Embryonic facial prominence (tissue), 1 donor: ENCODE results near the gene OR2AJ1.
"Not testable (repeated sequence)": the region's sequence is repeated elsewhere in the genome, so short reads cannot be mapped to it uniquely, and the experiment has no call there.

Experiments
- DNase-seq: peaks from one replicate; pipeline ENCODE4 v3.0.0-alpha.2; 2016; ENCODE audit errors: extremely low spot score

Gene OR2AJ1

GRCh38 chr1:247924868-247925267 lies at the start of gene OR2AJ1:
TSS of gene OR2AJ1 (plus strand) at chr1:247924889. CDS start at chr1:247933769, 8,880 bp downstream.
- DNase-seq, result no peak

GRCh38 chr1:247883346-247883745 lies 41.3 kb upstream of the OR2AJ1 start:
- no peak for DNase-seq

- no peak for DNase-seq
These were observed 39.8 kb upstream of the OR2AJ1 start for GRCh38 chr1:247884797-247885413.

- DNase-seq, result no peak
These were observed 29.5 kb upstream of the OR2AJ1 start, which contains the start of gene OR2W3 for GRCh38 chr1:247895163-247895637. TSS of gene OR2W3 (plus strand) at chr1:247895587. CDS start at chr1:247895587, 0 bp downstream.

- no peak for DNase-seq
These were observed 28.7 kb upstream of the OR2AJ1 start for GRCh38 chr1:247895976-247896375.

- DNase-seq, result no peak
These were observed 20.6 kb upstream of the OR2AJ1 start for GRCh38 chr1:247904122-247904521.

- no peak for DNase-seq
These were observed 19.5 kb upstream of the OR2AJ1 start for GRCh38 chr1:247905181-247905580.

GRCh38 chr1:247905910-247906503 lies 18.7 kb upstream of the OR2AJ1 start:
- DNase-seq, result no peak

- DNase-seq, result no peak
These were observed 18.1 kb upstream of the OR2AJ1 start for GRCh38 chr1:247906504-247907047.

GRCh38 chr1:247908766-247909165 lies 15.9 kb upstream of the OR2AJ1 start:
- DNase-seq, result no peak

- DNase-seq, result no peak
These were observed 10.9 kb upstream of the OR2AJ1 start for GRCh38 chr1:247913786-247914185.

GRCh38 chr1:247914941-247915662 lies 9.6 kb upstream of the OR2AJ1 start:
- DNase-seq, result no peak

- no peak for DNase-seq
These were observed 4.7 kb upstream of the OR2AJ1 start, which contains the start of gene OR2T8 for GRCh38 chr1:247919952-247920351. TSS of gene OR2T8 (plus strand) at chr1:247920252. CDS start at chr1:247921018, 766 bp downstream.

- no peak for DNase-seq
These were observed 748 bp upstream of the OR2AJ1 start for GRCh38 chr1:247923941-247924340.

- no peak for DNase-seq
These were observed 9.3 kb downstream of the OR2AJ1 start for GRCh38 chr1:247933989-247934388.

GRCh38 chr1:247935781-247936180 lies 11.1 kb downstream of the OR2AJ1 start:
- DNase-seq, result no peak

- DNase-seq, result no peak
These were observed 11.7 kb downstream of the OR2AJ1 start for GRCh38 chr1:247936415-247936814.

- DNase-seq, result not testable (repeated sequence)
These were observed 12.5 kb downstream of the OR2AJ1 start for GRCh38 chr1:247936965-247937734.

GRCh38 chr1:247942624-247943023 lies 17.9 kb downstream of the OR2AJ1 start:
- no peak for DNase-seq

- no peak for DNase-seq
These were observed 23.9 kb downstream of the OR2AJ1 start, which contains the start of gene OR2L8 for GRCh38 chr1:247948558-247948957. TSS of gene OR2L8 (plus strand) at chr1:247948858. CDS start at chr1:247948858, 0 bp downstream.

- DNase-seq, result no peak
These were observed 28.7 kb downstream of the OR2AJ1 start for GRCh38 chr1:247953408-247953807.
